Measurements from ENCODE around the gene LIN52. TPM values are rescaled to one million over a fixed set of nuclear protein-coding genes. Genes with fewer than 3 reads are reported as not detected.

The LIN52 gene, protein sequence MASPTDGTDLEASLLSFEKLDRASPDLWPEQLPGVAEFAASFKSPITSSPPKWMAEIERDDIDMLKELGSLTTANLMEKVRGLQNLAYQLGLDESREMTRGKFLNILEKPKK
- total RNA-seq (2014; rRNA removed; shearing (Covaris generic)): 8.6 and 10.7 TPM in 2 replicates
- 9.1 and 10.8 TPM in 2 replicates for polyA plus RNA-seq (2016; fragmentation: Nextera tagmentation; extraction: Ambion mirVana)
- long read RNA-seq, partial matches to known transcripts: 1 of 15 reads
- long read RNA-seq, other reads (novel, unspliced or antisense): 10 of 15 reads

DNA sequence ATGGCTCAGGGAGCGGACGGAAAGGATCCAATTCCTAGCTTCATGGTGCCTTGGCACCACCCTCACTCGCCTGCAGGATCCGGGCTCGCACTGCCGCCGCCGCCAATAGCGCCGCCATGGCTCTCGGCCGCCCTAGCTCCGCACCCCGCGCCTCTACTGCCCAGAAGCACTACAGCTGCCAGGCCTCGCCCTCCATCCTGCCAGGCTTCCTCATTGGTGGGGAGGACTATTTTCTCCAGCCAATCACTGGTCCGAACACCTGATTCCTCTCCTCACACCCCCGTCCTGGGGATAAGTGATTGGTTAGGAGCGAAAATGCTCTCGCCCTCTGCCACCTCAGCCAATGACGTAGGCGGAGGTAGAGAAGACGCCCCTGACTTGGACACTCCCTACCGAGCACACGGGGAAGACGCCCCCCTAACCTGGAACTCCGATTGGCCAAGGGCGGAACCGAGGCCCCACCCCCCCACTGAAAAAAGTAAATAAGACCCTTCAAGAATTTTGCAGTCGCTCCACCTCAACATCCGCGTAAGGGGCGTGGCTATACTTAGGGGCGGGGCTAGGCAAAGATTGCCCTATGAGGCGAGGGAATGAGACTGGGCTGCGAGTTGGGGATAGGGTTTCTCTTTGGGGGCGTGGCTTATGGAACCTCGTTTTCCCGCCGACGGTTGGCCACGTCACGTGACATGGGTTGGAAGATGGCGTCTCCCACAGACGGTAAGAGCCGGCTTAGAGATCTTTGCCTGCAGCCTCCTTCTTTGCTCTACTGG, at the start of gene LIN52, which contains the start of gene ALDH6A1:
Gene LIN52 (plus strand): TSS at position 680 of the 770 bp plus-strand sequence. CDS start 19 bp downstream, at position 699.
Gene ALDH6A1 (minus strand): TSS at position 177 of the 770 bp plus-strand sequence. CDS start 59 bp downstream, at position 118.
- peaks cover 48% of the 10 kb centered on the region for H3K79me2 ChIP-seq (replicated peaks; ENCODE audit: insufficient read depth)
- peak within 1 kb of the TSS; percentile 96 for H3K27ac ChIP-seq (ENCODE audit: low read depth)
- no peaks in the 10 kb centered on the region for H3K27me3 ChIP-seq (ENCODE audit: insufficient read depth)
- peak within 1 kb of the TSS; percentile 97 for H3K4me3 Mint-ChIP-seq
- no peaks in the 10 kb centered on the region for H3K9me2 ChIP-seq (ENCODE audit: insufficient read depth)
- peaks cover 7% of the 10 kb centered on the region for H3K4me1 ChIP-seq (ENCODE audit: insufficient read depth)
- ATAC-seq (peak; percentile 96), DNase-seq (ENCODE audit: low spot score) (peak; percentile 100)
- H3K36me3 Mint-ChIP-seq (ENCODE audit: low read depth): no peaks in the 10 kb centered on the region
- peak within 1 kb of the TSS; percentile 96 for H3K4me3 ChIP-seq
- no peak for TF ChIP-seq STAT1 (IDR thresholded peaks at IDR 0.05; ENCODE audit: unreplicated experiment)
- no peak for TF ChIP-seq ZNF331 (CRISPR knock-in tag; IDR thresholded peaks at IDR 0.05; ENCODE audit: low read depth)
- TF ChIP-seq, protein P1, sequence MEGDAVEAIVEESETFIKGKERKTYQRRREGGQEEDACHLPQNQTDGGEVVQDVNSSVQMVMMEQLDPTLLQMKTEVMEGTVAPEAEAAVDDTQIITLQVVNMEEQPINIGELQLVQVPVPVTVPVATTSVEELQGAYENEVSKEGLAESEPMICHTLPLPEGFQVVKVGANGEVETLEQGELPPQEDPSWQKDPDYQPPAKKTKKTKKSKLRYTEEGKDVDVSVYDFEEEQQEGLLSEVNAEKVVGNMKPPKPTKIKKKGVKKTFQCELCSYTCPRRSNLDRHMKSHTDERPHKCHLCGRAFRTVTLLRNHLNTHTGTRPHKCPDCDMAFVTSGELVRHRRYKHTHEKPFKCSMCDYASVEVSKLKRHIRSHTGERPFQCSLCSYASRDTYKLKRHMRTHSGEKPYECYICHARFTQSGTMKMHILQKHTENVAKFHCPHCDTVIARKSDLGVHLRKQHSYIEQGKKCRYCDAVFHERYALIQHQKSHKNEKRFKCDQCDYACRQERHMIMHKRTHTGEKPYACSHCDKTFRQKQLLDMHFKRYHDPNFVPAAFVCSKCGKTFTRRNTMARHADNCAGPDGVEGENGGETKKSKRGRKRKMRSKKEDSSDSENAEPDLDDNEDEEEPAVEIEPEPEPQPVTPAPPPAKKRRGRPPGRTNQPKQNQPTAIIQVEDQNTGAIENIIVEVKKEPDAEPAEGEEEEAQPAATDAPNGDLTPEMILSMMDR (conservative IDR thresholded peaks at IDR 0.05; ENCODE audit: low read depth in 2 of 2): peak in 1 of 2 experiments; percentile 21; a peak in 2 of 4 replicates
- no peak for TF ChIP-seq ZNF114 (CRISPR knock-in tag; IDR thresholded peaks at IDR 0.05)
- no peak for TF ChIP-seq JUNB (IDR thresholded peaks at IDR 0.05; ENCODE audit: unreplicated experiment)
- TF ChIP-seq, protein P2, sequence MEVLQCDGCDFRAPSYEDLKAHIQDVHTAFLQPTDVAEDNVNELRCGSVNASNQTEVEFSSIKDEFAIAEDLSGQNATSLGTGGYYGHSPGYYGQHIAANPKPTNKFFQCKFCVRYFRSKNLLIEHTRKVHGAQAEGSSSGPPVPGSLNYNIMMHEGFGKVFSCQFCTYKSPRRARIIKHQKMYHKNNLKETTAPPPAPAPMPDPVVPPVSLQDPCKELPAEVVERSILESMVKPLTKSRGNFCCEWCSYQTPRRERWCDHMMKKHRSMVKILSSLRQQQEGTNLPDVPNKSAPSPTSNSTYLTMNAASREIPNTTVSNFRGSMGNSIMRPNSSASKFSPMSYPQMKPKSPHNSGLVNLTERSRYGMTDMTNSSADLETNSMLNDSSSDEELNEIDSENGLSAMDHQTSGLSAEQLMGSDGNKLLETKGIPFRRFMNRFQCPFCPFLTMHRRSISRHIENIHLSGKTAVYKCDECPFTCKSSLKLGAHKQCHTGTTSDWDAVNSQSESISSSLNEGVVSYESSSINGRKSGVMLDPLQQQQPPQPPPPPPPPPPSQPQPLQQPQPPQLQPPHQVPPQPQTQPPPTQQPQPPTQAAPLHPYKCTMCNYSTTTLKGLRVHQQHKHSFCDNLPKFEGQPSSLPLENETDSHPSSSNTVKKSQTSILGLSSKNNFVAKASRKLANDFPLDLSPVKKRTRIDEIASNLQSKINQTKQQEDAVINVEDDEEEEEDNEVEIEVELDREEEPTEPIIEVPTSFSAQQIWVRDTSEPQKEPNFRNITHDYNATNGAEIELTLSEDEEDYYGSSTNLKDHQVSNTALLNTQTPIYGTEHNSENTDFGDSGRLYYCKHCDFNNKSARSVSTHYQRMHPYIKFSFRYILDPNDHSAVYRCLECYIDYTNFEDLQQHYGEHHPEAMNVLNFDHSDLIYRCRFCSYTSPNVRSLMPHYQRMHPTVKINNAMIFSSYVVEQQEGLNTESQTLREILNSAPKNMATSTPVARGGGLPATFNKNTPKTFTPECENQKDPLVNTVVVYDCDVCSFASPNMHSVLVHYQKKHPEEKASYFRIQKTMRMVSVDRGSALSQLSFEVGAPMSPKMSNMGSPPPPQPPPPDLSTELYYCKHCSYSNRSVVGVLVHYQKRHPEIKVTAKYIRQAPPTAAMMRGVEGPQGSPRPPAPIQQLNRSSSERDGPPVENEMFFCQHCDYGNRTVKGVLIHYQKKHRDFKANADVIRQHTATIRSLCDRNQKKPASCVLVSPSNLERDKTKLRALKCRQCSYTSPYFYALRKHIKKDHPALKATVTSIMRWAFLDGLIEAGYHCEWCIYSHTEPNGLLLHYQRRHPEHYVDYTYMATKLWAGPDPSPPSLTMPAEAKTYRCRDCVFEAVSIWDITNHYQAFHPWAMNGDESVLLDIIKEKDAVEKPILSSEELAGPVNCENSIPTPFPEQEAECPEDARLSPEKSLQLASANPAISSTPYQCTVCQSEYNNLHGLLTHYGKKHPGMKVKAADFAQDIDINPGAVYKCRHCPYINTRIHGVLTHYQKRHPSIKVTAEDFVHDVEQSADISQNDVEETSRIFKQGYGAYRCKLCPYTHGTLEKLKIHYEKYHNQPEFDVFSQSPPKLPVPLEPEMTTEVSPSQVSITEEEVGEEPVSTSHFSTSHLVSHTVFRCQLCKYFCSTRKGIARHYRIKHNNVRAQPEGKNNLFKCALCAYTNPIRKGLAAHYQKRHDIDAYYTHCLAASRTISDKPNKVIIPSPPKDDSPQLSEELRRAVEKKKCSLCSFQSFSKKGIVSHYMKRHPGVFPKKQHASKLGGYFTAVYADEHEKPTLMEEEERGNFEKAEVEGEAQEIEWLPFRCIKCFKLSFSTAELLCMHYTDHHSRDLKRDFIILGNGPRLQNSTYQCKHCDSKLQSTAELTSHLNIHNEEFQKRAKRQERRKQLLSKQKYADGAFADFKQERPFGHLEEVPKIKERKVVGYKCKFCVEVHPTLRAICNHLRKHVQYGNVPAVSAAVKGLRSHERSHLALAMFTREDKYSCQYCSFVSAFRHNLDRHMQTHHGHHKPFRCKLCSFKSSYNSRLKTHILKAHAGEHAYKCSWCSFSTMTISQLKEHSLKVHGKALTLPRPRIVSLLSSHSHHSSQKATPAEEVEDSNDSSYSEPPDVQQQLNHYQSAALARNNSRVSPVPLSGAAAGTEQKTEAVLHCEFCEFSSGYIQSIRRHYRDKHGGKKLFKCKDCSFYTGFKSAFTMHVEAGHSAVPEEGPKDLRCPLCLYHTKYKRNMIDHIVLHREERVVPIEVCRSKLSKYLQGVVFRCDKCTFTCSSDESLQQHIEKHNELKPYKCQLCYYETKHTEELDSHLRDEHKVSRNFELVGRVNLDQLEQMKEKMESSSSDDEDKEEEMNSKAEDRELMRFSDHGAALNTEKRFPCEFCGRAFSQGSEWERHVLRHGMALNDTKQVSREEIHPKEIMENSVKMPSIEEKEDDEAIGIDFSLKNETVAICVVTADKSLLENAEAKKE (CRISPR knock-in tag; IDR thresholded peaks at IDR 0.05): no peak
- peak; percentile 85 for TF ChIP-seq CREB1 (CRISPR knock-in tag; IDR thresholded peaks at IDR 0.05; ENCODE audit: low read depth)
- TF ChIP-seq, protein P3, sequence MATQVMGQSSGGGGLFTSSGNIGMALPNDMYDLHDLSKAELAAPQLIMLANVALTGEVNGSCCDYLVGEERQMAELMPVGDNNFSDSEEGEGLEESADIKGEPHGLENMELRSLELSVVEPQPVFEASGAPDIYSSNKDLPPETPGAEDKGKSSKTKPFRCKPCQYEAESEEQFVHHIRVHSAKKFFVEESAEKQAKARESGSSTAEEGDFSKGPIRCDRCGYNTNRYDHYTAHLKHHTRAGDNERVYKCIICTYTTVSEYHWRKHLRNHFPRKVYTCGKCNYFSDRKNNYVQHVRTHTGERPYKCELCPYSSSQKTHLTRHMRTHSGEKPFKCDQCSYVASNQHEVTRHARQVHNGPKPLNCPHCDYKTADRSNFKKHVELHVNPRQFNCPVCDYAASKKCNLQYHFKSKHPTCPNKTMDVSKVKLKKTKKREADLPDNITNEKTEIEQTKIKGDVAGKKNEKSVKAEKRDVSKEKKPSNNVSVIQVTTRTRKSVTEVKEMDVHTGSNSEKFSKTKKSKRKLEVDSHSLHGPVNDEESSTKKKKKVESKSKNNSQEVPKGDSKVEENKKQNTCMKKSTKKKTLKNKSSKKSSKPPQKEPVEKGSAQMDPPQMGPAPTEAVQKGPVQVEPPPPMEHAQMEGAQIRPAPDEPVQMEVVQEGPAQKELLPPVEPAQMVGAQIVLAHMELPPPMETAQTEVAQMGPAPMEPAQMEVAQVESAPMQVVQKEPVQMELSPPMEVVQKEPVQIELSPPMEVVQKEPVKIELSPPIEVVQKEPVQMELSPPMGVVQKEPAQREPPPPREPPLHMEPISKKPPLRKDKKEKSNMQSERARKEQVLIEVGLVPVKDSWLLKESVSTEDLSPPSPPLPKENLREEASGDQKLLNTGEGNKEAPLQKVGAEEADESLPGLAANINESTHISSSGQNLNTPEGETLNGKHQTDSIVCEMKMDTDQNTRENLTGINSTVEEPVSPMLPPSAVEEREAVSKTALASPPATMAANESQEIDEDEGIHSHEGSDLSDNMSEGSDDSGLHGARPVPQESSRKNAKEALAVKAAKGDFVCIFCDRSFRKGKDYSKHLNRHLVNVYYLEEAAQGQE (IDR thresholded peaks at IDR 0.05; ENCODE audit: unreplicated experiment): no peak
- no peak for TF ChIP-seq NANOG (IDR thresholded peaks at IDR 0.05; ENCODE audit: borderline replicate concordance)
- TF ChIP-seq POLR2AphosphoS5 (IDR thresholded peaks at IDR 0.05; ENCODE audit: low read depth): peak; percentile 87
- TF ChIP-seq EZH2phosphoT487 (IDR thresholded peaks at IDR 0.05; ENCODE audit: unreplicated experiment): no peak
- TF ChIP-seq, protein P4, sequence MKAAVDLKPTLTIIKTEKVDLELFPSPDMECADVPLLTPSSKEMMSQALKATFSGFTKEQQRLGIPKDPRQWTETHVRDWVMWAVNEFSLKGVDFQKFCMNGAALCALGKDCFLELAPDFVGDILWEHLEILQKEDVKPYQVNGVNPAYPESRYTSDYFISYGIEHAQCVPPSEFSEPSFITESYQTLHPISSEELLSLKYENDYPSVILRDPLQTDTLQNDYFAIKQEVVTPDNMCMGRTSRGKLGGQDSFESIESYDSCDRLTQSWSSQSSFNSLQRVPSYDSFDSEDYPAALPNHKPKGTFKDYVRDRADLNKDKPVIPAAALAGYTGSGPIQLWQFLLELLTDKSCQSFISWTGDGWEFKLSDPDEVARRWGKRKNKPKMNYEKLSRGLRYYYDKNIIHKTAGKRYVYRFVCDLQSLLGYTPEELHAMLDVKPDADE (IDR thresholded peaks at IDR 0.05): 0 out of 2 replicates have a peak, but pooled peaks have one; percentile 53
- no peak for TF ChIP-seq EZH2 (IDR thresholded peaks at IDR 0.05; ENCODE audit: low read depth, unreplicated experiment)
- no peaks in the 10 kb centered on the region for H4K20me1 ChIP-seq (replicated peaks; ENCODE audit: insufficient read depth)
- no peaks in the 10 kb centered on the region for H3K27me3 Mint-ChIP-seq (ENCODE audit: insufficient read depth, low read depth, poor library complexity)
- no peaks in the 10 kb centered on the region for H3K9me3 Mint-ChIP-seq
- no peaks in the 10 kb centered on the region for H3F3A ChIP-seq (replicated peaks; ENCODE audit: low read depth)
- peaks cover 11% of the 10 kb centered on the region for H3K4me1 Mint-ChIP-seq
- peak within 1 kb of the TSS; percentile 96 for H3K4me2 ChIP-seq
- H2AFZ ChIP-seq: 0 out of 2 replicates have a peak within 1 kb of the TSS, but pooled peaks have one; percentile 69
- H3K27ac Mint-ChIP-seq: peak within 1 kb of the TSS; percentile 100
- H3K36me3 ChIP-seq (ENCODE audit: insufficient read depth): no peaks in the 10 kb centered on the region

Measured in GM23338 (cell line).